ENCODE measurements around the gene SLC44A4. TPM values are rescaled to one million over a fixed set of nuclear protein-coding genes. Genes with fewer than 3 reads are reported as not detected.

SLC44A4 gene
- total and polyA plus RNA-seq, 2 of the 8 experiments (the other 6 are each of a cell fraction or from before 2014, with no cell fraction given), result 4.8 to 7.0 TPM

DNA sequence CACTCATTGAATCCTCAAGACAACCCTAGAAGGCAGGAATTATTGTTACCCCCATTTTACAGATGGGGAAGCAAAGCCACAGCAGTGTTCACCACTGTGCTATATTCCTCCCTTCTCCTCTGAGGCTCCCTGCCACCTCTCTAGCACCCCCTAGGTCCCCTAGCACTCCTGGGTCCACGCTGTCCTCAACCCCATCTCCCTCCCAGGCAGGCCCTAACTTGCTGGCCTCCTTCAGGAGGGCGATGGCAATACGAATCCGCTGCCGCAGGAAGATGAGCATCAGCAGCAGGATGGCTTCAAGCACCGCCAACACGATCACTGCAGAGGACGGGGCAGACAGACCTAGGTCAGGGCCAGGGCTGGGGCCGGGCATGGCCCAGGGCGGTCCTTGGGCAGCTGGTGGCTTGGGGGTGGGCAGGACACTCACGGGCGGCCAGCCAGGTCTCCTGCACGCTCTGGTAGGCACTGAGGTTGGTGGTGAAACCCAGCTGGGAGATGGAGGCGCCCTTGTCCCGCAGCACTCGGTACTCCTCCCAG, 8.3 kb downstream of the SLC44A4 start (continued):
- TF ChIP-seq, protein P1, sequence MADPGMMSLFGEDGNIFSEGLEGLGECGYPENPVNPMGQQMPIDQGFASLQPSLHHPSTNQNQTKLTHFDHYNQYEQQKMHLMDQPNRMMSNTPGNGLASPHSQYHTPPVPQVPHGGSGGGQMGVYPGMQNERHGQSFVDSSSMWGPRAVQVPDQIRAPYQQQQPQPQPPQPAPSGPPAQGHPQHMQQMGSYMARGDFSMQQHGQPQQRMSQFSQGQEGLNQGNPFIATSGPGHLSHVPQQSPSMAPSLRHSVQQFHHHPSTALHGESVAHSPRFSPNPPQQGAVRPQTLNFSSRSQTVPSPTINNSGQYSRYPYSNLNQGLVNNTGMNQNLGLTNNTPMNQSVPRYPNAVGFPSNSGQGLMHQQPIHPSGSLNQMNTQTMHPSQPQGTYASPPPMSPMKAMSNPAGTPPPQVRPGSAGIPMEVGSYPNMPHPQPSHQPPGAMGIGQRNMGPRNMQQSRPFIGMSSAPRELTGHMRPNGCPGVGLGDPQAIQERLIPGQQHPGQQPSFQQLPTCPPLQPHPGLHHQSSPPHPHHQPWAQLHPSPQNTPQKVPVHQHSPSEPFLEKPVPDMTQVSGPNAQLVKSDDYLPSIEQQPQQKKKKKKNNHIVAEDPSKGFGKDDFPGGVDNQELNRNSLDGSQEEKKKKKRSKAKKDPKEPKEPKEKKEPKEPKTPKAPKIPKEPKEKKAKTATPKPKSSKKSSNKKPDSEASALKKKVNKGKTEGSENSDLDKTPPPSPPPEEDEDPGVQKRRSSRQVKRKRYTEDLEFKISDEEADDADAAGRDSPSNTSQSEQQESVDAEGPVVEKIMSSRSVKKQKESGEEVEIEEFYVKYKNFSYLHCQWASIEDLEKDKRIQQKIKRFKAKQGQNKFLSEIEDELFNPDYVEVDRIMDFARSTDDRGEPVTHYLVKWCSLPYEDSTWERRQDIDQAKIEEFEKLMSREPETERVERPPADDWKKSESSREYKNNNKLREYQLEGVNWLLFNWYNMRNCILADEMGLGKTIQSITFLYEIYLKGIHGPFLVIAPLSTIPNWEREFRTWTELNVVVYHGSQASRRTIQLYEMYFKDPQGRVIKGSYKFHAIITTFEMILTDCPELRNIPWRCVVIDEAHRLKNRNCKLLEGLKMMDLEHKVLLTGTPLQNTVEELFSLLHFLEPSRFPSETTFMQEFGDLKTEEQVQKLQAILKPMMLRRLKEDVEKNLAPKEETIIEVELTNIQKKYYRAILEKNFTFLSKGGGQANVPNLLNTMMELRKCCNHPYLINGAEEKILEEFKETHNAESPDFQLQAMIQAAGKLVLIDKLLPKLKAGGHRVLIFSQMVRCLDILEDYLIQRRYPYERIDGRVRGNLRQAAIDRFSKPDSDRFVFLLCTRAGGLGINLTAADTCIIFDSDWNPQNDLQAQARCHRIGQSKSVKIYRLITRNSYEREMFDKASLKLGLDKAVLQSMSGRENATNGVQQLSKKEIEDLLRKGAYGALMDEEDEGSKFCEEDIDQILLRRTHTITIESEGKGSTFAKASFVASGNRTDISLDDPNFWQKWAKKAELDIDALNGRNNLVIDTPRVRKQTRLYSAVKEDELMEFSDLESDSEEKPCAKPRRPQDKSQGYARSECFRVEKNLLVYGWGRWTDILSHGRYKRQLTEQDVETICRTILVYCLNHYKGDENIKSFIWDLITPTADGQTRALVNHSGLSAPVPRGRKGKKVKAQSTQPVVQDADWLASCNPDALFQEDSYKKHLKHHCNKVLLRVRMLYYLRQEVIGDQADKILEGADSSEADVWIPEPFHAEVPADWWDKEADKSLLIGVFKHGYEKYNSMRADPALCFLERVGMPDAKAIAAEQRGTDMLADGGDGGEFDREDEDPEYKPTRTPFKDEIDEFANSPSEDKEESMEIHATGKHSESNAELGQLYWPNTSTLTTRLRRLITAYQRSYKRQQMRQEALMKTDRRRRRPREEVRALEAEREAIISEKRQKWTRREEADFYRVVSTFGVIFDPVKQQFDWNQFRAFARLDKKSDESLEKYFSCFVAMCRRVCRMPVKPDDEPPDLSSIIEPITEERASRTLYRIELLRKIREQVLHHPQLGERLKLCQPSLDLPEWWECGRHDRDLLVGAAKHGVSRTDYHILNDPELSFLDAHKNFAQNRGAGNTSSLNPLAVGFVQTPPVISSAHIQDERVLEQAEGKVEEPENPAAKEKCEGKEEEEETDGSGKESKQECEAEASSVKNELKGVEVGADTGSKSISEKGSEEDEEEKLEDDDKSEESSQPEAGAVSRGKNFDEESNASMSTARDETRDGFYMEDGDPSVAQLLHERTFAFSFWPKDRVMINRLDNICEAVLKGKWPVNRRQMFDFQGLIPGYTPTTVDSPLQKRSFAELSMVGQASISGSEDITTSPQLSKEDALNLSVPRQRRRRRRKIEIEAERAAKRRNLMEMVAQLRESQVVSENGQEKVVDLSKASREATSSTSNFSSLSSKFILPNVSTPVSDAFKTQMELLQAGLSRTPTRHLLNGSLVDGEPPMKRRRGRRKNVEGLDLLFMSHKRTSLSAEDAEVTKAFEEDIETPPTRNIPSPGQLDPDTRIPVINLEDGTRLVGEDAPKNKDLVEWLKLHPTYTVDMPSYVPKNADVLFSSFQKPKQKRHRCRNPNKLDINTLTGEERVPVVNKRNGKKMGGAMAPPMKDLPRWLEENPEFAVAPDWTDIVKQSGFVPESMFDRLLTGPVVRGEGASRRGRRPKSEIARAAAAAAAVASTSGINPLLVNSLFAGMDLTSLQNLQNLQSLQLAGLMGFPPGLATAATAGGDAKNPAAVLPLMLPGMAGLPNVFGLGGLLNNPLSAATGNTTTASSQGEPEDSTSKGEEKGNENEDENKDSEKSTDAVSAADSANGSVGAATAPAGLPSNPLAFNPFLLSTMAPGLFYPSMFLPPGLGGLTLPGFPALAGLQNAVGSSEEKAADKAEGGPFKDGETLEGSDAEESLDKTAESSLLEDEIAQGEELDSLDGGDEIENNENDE (IDR thresholded peaks at IDR 0.05; ENCODE audit: insufficient replicate concordance, low read length), result no peak
- TF ChIP-seq, protein P2, sequence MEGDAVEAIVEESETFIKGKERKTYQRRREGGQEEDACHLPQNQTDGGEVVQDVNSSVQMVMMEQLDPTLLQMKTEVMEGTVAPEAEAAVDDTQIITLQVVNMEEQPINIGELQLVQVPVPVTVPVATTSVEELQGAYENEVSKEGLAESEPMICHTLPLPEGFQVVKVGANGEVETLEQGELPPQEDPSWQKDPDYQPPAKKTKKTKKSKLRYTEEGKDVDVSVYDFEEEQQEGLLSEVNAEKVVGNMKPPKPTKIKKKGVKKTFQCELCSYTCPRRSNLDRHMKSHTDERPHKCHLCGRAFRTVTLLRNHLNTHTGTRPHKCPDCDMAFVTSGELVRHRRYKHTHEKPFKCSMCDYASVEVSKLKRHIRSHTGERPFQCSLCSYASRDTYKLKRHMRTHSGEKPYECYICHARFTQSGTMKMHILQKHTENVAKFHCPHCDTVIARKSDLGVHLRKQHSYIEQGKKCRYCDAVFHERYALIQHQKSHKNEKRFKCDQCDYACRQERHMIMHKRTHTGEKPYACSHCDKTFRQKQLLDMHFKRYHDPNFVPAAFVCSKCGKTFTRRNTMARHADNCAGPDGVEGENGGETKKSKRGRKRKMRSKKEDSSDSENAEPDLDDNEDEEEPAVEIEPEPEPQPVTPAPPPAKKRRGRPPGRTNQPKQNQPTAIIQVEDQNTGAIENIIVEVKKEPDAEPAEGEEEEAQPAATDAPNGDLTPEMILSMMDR (IDR thresholded peaks at IDR 0.05; ENCODE audit: control extremely low read depth in 1 of 3, insufficient read depth in 1 of 3, low read depth in 1 of 3, low read length in 3 of 3), result peak in 2 of 3 experiments; percentile 52 to 62; a peak in 3 of 4 replicates
- no peak for TF ChIP-seq CBX5 (IDR thresholded peaks at IDR 0.05; ENCODE audit: low read depth, low read length)

All from H1 (cell line).